Endothelial cell (in vitro differentiated cells): ENCODE data around the gene SNUPN. TPM values are rescaled to one million over a fixed set of nuclear protein-coding genes. Genes with fewer than 3 reads are reported as not detected.

ENCODE experiments used
- DNase-seq: peaks from one replicate; pipeline ENCODE4 v3.0.0; 2021; ENCODE audit warnings: low spot score
- H3K27ac Mint-ChIP-seq: one replicate; pipeline ENCODE4 v1.8.0; 2021; ENCODE audit warnings: mixed read lengths, inconsistent platforms; ENCODE audit not compliant: unreplicated experiment
- H3K27me3 Mint-ChIP-seq: one replicate; pipeline ENCODE4 v1.8.0; 2021; ENCODE audit warnings: mild to moderate bottlenecking, moderate library complexity, mixed read lengths, inconsistent platforms; ENCODE audit not compliant: unreplicated experiment
- H3K36me3 Mint-ChIP-seq: one replicate; pipeline ENCODE4 v1.8.0; 2021; ENCODE audit warnings: mild to moderate bottlenecking, low read depth, mixed read lengths, inconsistent platforms; ENCODE audit not compliant: unreplicated experiment
- H3K4me1 Mint-ChIP-seq: one replicate; pipeline ENCODE4 v1.8.0; 2021; ENCODE audit warnings: mild to moderate bottlenecking, mixed read lengths, inconsistent platforms; ENCODE audit not compliant: unreplicated experiment
- H3K4me3 Mint-ChIP-seq: one replicate; pipeline ENCODE4 v1.8.0; 2021; ENCODE audit warnings: mild to moderate bottlenecking, mixed read lengths, inconsistent platforms; ENCODE audit not compliant: unreplicated experiment
- H3K9me3 Mint-ChIP-seq: one replicate; pipeline ENCODE4 v1.8.0; 2021; ENCODE audit warnings: mixed read lengths, inconsistent platforms; ENCODE audit not compliant: unreplicated experiment
- CTCF ChIP-seq: fragments of 200-600 bp; sonication (generic); IDR thresholded peaks from one replicate; pipeline ENCODE4 v1.5.0; 2021; ENCODE audit warnings: antibody characterized with exemption; ENCODE audit not compliant: unreplicated experiment
- total RNA-seq: library from RNA; stranded (reverse); fragmentation: NEBNext Ultra II Directional; extraction: Animal tissue kit (Norgen Biotek cat#: 25700); gene quantifications from one replicate; pipeline ENCODE4 v1.2.1, GENCODE V29; 2021; ENCODE audit not compliant: unreplicated experiment

Gene SNUPN
- total RNA-seq, 1 donor from 2014 or later: 16.5 TPM

DNA sequence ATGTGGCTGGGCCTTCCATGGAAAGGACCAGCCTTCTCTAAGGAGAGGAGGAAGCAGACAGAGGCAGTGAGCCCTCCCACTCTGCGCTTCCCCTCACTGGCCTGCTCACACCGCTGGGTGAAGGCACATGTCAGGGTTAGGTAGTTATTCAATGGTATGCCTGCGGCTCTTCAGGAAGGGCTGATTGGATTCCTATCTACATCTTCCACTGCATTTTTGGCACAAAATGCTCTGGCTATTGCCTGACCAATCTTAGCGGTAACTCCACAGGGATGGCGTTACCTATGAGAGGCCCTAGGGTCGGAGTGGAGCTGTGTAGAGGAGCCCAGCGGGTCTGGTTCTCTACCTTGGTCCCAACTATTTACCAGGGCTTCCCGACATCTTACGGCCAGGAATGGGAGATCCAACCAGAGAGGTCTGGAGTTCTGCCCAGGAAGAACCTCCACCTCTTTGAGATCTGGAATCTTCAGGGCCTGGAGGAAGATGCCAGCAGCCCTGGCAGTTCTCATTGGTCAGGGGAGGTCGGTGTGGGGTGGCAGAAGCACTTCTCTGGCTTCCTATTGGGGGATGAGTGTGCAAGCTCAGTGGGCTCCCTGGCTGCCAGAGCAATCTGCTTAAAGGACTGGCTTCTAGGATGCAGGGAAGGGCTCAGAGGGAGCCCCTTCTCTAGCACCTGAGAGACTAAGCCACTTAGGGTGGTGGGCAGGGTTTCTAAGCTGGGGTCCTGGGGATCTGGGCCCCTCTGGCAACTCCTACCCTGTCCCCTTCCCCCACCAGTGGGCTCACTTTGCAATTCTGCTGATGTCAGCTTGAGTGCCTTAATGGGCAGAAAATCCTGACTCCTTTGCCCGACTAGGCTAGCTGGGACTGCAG lies 46.4 kb upstream of the SNUPN start:
- H3K4me3 Mint-ChIP-seq: no peak overlapping the region

GRCh38 chr15:75669879-75670212 lies 44.3 kb upstream of the SNUPN start:
- no peak for TF ChIP-seq CTCF
- Mint-ChIP-seq H3K27ac (no peak overlapping the region), H3K4me3 (no peak overlapping the region), H3K36me3 (no peaks in the 10 kb centered on the region), H3K27me3 (peaks cover 6% of the 10 kb centered on the region), H3K4me1 (peaks cover 7% of the 10 kb centered on the region), H3K9me3 (no peaks in the 10 kb centered on the region)
- DNase-seq: no peak

More for the DNA sequence above, 46.4 kb upstream of the SNUPN start:
- Mint-ChIP-seq H3K9me3 (no peaks in the 10 kb centered on the region), H3K36me3 (no peaks in the 10 kb centered on the region), H3K4me1 (peaks cover 10% of the 10 kb centered on the region), H3K27me3 (peaks cover 5% of the 10 kb centered on the region), H3K27ac (no peak overlapping the region)
- no peak for TF ChIP-seq CTCF
- no peak for DNase-seq

DNA sequence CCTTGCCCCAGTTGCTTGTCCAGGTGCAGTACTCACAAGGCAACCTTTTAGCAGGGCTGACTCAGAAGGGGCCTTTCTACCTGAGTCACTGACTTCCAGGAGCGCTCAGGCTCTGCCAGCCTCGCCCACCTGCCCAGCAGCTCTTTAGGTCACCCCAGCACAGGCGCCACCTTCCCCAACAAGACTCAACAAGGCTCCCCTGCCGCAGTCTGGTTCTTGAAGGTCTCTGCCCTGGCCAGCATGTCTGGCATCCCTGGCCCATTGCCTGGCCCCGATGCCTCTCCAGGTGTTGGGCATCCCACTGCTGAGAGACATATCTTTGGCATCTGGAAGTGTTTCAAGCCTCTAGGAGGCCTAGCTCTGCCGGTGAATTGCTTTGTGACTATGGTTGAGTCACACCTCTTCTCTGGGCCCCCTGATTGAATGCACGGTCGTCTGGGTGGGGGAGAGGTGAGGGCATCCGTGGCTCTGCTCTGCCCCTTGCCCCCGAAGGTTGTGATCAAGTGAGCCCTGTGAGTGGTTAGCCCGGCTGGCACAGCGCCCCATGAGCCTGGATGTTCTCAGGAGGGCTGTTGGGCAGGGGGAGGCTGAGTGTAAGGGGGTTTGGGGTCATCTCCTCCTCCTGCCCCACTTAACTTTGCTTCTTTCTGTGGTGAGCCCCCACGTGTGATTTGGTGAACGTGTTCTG lies 43.8 kb upstream of the SNUPN start:
- H3K4me3 Mint-ChIP-seq: no peak overlapping the region
- no peaks in the 10 kb centered on the region for H3K9me3 Mint-ChIP-seq
- peaks cover 8% of the 10 kb centered on the region for H3K27me3 Mint-ChIP-seq
- DNase-seq: no peak
- peaks cover 4% of the 10 kb centered on the region for H3K4me1 Mint-ChIP-seq
- H3K27ac Mint-ChIP-seq: no peak overlapping the region
- TF ChIP-seq CTCF: no peak
- no peaks in the 10 kb centered on the region for H3K36me3 Mint-ChIP-seq

DNA sequence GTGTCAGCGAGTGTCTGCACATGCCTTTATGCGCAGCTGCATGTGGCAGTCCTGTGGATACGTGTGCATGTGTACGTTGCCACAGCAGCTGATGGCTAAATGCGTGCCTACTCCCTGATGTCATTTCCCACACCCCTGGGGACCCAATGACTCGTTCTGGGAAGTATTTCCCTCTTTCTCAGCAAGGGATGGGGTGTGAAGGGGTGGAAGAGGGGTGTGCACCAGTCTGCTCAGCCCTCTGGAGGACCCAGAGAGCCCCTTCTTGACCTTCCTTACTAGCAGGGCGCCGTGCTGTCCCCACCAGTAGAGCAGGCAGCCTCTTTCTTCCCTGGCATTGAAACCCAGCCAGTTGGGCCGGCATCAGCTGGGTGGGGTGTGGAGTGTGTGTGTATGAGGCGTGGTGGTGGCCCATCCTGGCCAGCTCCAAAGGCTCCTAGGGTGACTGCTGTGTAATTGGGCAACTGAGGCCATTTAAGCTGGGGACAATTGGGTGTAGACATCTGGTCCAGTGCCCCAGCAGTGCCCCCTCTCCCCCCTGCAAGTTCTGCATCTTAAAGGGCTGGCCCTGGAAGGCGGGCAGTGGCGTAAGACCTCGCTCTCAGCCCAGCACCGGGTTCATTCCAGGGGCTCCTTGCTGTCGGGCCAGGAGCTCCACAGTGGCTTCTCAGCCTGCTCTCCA lies 41.4 kb upstream of the SNUPN start:
- Mint-ChIP-seq H3K27ac (no peak overlapping the region), H3K27me3 (peaks cover 13% of the 10 kb centered on the region), H3K36me3 (no peaks in the 10 kb centered on the region), H3K4me3 (no peak overlapping the region), H3K4me1 (no peaks in the 10 kb centered on the region), H3K9me3 (no peaks in the 10 kb centered on the region)
- no peak for TF ChIP-seq CTCF
- no peak for DNase-seq
